H9 (cell line): ENCODE measurements around the gene SRRM2. TPM values are rescaled to one million over a fixed set of nuclear protein-coding genes. Genes with fewer than 3 reads are reported as not detected.

Source experiments
- DNase-seq: peaks from one replicate; pipeline ENCODE4 v3.0.0-alpha.2; 2017
- H2AFZ ChIP-seq: one replicate; pipeline ENCODE4 v1.6.1; 2013; ENCODE audit warnings: mild to moderate bottlenecking, low read length, control low read depth, moderate library complexity
- H2AK5ac ChIP-seq: 2 replicates; pipeline ENCODE4 v1.6.1; 2013; ENCODE audit warnings: low read length, control low read depth, mixed read lengths; ENCODE audit not compliant: insufficient read length
- H2BK120ac ChIP-seq: one replicate; pipeline ENCODE4 v1.6.1; 2013; ENCODE audit warnings: low read depth, mild to moderate bottlenecking, low read length, control low read depth, inconsistent platforms; ENCODE audit not compliant: poor library complexity, severe bottlenecking
- H2BK12ac ChIP-seq: 2 replicates; pipeline ENCODE4 v1.6.1; 2013; ENCODE audit warnings: low read length, control low read depth, mixed read lengths, low read depth; ENCODE audit not compliant: insufficient read length
- H2BK15ac ChIP-seq: 2 replicates; pipeline ENCODE4 v1.6.1; 2013; ENCODE audit warnings: low read depth, low read length, control low read depth
- H2BK20ac ChIP-seq: one replicate; pipeline ENCODE4 v1.6.1; 2013; ENCODE audit warnings: low read depth, mild to moderate bottlenecking, low read length, control low read depth, inconsistent platforms; ENCODE audit not compliant: poor library complexity, severe bottlenecking
- H2BK5ac ChIP-seq: 2 replicates; pipeline ENCODE4 v1.6.1; 2013; ENCODE audit warnings: low read length, control low read depth, mixed read lengths; ENCODE audit not compliant: insufficient read length
- H3K14ac ChIP-seq: 2 replicates; pipeline ENCODE4 v1.6.1; 2013; ENCODE audit warnings: low read length, control low read depth; ENCODE audit not compliant: insufficient read depth
- H3K18ac ChIP-seq: 2 replicates; pipeline ENCODE4 v1.6.1; 2013; ENCODE audit warnings: low read depth, mild to moderate bottlenecking, mixed read lengths, low read length, control low read depth; ENCODE audit not compliant: insufficient read length
- H3K23ac ChIP-seq: 2 replicates; pipeline ENCODE4 v1.6.1; 2013; ENCODE audit warnings: low read length, control low read depth, mixed read lengths, low read depth; ENCODE audit not compliant: insufficient read length
- H3K23me2 ChIP-seq: 2 replicates; pipeline ENCODE4 v1.6.1; 2013; ENCODE audit warnings: low read depth, mild to moderate bottlenecking, mixed read lengths, low read length, control low read depth; ENCODE audit not compliant: insufficient read length, poor library complexity, severe bottlenecking
- H3K27ac ChIP-seq: 2 replicates; pipeline ENCODE4 v1.5.1; 2013; ENCODE audit warnings: low read length, control low read depth, mixed read lengths, low read depth; ENCODE audit not compliant: insufficient read length
- H3K27me3 ChIP-seq: 2 replicates; pipeline ENCODE4 v1.6.1; 2013; ENCODE audit warnings: low read length, control low read depth, inconsistent platforms; ENCODE audit not compliant: insufficient read depth
- H3K4ac ChIP-seq: 2 replicates; pipeline ENCODE4 v1.6.1; 2013; ENCODE audit warnings: low read depth, mild to moderate bottlenecking, control low read depth, inconsistent platforms, low read length, moderate library complexity
- H3K4me1 ChIP-seq: 2 replicates; pipeline ENCODE4 v1.6.1; 2013; ENCODE audit warnings: low read length, control low read depth, inconsistent platforms; ENCODE audit not compliant: insufficient read depth
- H3K4me2 ChIP-seq: 2 replicates; pipeline ENCODE4 v1.6.1; 2013; ENCODE audit warnings: low read length, control low read depth, mixed read lengths; ENCODE audit not compliant: insufficient read length, insufficient read depth
- H3K56ac ChIP-seq: 2 replicates; pipeline ENCODE4 v1.6.1; 2013; ENCODE audit warnings: low read depth, mild to moderate bottlenecking, mixed read lengths, low read length, control low read depth; ENCODE audit not compliant: insufficient read length
- H3K79me1 ChIP-seq: 2 replicates; pipeline ENCODE4 v1.6.1; 2013; ENCODE audit warnings: low read depth, mild to moderate bottlenecking, moderate library complexity, low read length, control low read depth, inconsistent platforms; ENCODE audit not compliant: insufficient read depth, poor library complexity, severe bottlenecking
- H3K79me2 ChIP-seq: 2 replicates; pipeline ENCODE4 v1.6.1; 2013; ENCODE audit warnings: low read length, control low read depth, inconsistent platforms; ENCODE audit not compliant: insufficient read depth
- H3K9ac ChIP-seq: 2 replicates; pipeline ENCODE4 v1.6.1; 2013; ENCODE audit warnings: low read length, control low read depth, mixed read lengths; ENCODE audit not compliant: insufficient read length; ENCODE audit errors: extremely low read depth
- H3K9me3 ChIP-seq: one replicate; pipeline ENCODE4 v1.6.1; 2013; ENCODE audit warnings: low read depth, low read length, inconsistent platforms; ENCODE audit not compliant: control insufficient read depth
- H3T11ph ChIP-seq: one replicate; pipeline ENCODE4 v1.6.1; 2013; ENCODE audit warnings: mild to moderate bottlenecking, low read length, control low read depth, inconsistent platforms
- H4K20me1 ChIP-seq: one replicate; pipeline ENCODE4 v1.6.1; 2013; ENCODE audit not compliant: control insufficient read depth, insufficient read length, insufficient read depth
- H4K5ac ChIP-seq: 2 replicates; pipeline ENCODE4 v1.6.1; 2013; ENCODE audit warnings: low read depth, mild to moderate bottlenecking, mixed read lengths, low read length, control low read depth; ENCODE audit not compliant: insufficient read length
- H4K8ac ChIP-seq: replicated peaks from 2 replicates; pipeline ENCODE4 v1.6.1; 2013; ENCODE audit warnings: low read length, control low read depth, mixed read lengths, low read depth; ENCODE audit not compliant: insufficient read length
- H4K91ac ChIP-seq: 2 replicates; pipeline ENCODE4 v1.6.1; 2013; ENCODE audit warnings: low read depth, mild to moderate bottlenecking, moderate library complexity, mixed read lengths, low read length, control low read depth; ENCODE audit not compliant: insufficient read length
- H3K27ac Mint-ChIP-seq, 3 experiments: 2 replicates in 2 of 3; 3 replicates in 1 of 3; pipeline ENCODE4 v1.8.0; 2020 to 2021; ENCODE audit warnings: mixed read lengths in 3 of 3, mild to moderate bottlenecking in 1 of 3, moderate library complexity in 1 of 3
- H3K27me3 Mint-ChIP-seq: 2 replicates; pipeline ENCODE4 v1.8.0; 2021; ENCODE audit warnings: low read depth, mild to moderate bottlenecking, moderate library complexity, mixed read lengths
- H3K36me3 Mint-ChIP-seq, 3 experiments: 2 replicates in 2 of 3; 3 replicates in 1 of 3; pipeline ENCODE4 v1.8.0; 2020 to 2021; ENCODE audit warnings: low read depth in 3 of 3, mixed read lengths in 3 of 3; ENCODE audit not compliant: insufficient read depth in 1 of 3
- H3K4me1 Mint-ChIP-seq, 2 experiments: 2 replicates each; pipeline ENCODE4 v1.8.0; 2020; ENCODE audit warnings: mixed read lengths in 2 of 2
- H3K4me3 Mint-ChIP-seq, 2 experiments: 2 replicates in 1 of 2; 3 replicates in 1 of 2; pipeline ENCODE4 v1.8.0; 2020 to 2021; ENCODE audit warnings: mild to moderate bottlenecking in 2 of 2, mixed read lengths in 2 of 2, moderate library complexity in 1 of 2
- H3K9me3 Mint-ChIP-seq, 2 experiments: 2 replicates in 1 of 2; 3 replicates in 1 of 2; pipeline ENCODE4 v1.8.0; 2020; ENCODE audit warnings: mild to moderate bottlenecking in 2 of 2, mixed read lengths in 2 of 2, moderate library complexity in 1 of 2
- whole genome bisulfite sequencing: extraction: QIAGEN DNeasy Blood & Tissue Kit; methylation state at CpG from one replicate; pipeline ENCODE4 v1.1.7; 2013; ENCODE audit warnings: missing lambda C conversion rate, low lambda C conversion rate, mixed read lengths; ENCODE audit not compliant: insufficient read length; ENCODE audit errors: extremely low coverage; 5-methylcytosine and 5-hydroxymethylcytosine counted together
- total RNA-seq: library from RNA; stranded (reverse); gene quantifications from 2 replicates; pipeline ENCODE4 v1.2.1, GENCODE V29; 2021
- TF ChIP-seq, protein P1 (sequence below): fragments of 200-600 bp; sonication (generic); conservative IDR thresholded peaks from 3 replicates; pipeline ENCODE4 v1.8.0; 2021; ENCODE audit warnings: antibody characterized with exemption, mild to moderate bottlenecking

Gene SRRM2
- total RNA-seq, 1 experiment from 2014 or later = 694 TPM

GRCh38 chr16:2710711-2711231 lies 41.7 kb upstream of the SRRM2 start:
- TF ChIP-seq, protein P1, sequence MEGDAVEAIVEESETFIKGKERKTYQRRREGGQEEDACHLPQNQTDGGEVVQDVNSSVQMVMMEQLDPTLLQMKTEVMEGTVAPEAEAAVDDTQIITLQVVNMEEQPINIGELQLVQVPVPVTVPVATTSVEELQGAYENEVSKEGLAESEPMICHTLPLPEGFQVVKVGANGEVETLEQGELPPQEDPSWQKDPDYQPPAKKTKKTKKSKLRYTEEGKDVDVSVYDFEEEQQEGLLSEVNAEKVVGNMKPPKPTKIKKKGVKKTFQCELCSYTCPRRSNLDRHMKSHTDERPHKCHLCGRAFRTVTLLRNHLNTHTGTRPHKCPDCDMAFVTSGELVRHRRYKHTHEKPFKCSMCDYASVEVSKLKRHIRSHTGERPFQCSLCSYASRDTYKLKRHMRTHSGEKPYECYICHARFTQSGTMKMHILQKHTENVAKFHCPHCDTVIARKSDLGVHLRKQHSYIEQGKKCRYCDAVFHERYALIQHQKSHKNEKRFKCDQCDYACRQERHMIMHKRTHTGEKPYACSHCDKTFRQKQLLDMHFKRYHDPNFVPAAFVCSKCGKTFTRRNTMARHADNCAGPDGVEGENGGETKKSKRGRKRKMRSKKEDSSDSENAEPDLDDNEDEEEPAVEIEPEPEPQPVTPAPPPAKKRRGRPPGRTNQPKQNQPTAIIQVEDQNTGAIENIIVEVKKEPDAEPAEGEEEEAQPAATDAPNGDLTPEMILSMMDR = no peak
- Histone ChIP-seq H3K27ac (no peak overlapping the region), H3K4ac (no peak overlapping the region), H2AK5ac (no peak overlapping the region), H2AFZ (no peak overlapping the region), H3K23me2 (no peaks in the 10 kb centered on the region), H2BK15ac (no peak overlapping the region), H3K56ac (no peak overlapping the region), H2BK120ac (no peak overlapping the region), H3K9ac (no peak overlapping the region), H3K14ac (no peak overlapping the region), H4K5ac (no peak overlapping the region), H4K91ac (no peak overlapping the region), H3K79me2 (no peaks in the 10 kb centered on the region), H3K18ac (no peak overlapping the region), H2BK12ac (no peak overlapping the region), H3K9me3 (no peaks in the 10 kb centered on the region), H3K23ac (no peak overlapping the region), H4K20me1 (no peaks in the 10 kb centered on the region), H2BK20ac (no peak overlapping the region), H3T11ph (no peak overlapping the region), H3K4me1 (no peaks in the 10 kb centered on the region), H4K8ac (no peak overlapping the region), H2BK5ac (no peak overlapping the region), H3K27me3 (no peaks in the 10 kb centered on the region), H3K4me2 (no peak overlapping the region), H3K79me1 (no peaks in the 10 kb centered on the region)
- peaks cover 0 to 5% of the 10 kb centered on the region in 2 experiments; a peak in 2 of 4 replicates for H3K4me1 Mint-ChIP-seq
- H3K27me3 Mint-ChIP-seq = peaks cover 2% of the 10 kb centered on the region
- H3K4me3 Mint-ChIP-seq = no peak overlapping the region; a peak in 1 of 5 replicates
- WGBS = no CpG with 5 or more reads among the region's 11 CpGs
- H3K36me3 Mint-ChIP-seq = peaks cover 0 to 16% (median 16%) of the 10 kb centered on the region in 3 experiments; a peak in 5 of 7 replicates
- no peak for DNase-seq
- no peaks in the 10 kb centered on the region for H3K9me3 Mint-ChIP-seq
- peak overlapping the region in 2 of 3 experiments; percentile 33 to 52; a peak in 2 of 7 replicates for H3K27ac Mint-ChIP-seq
